ENCODE data around the gene AP3M1.

Gene AP3M1

GRCh38 chr10:74107391-74107790 is 43.2 kb downstream of the AP3M1 start:
- Histone ChIP-seq H3K9ac (ENCODE audit: low read depth, low read length) (no peak overlapping the region), H3K36me3 (ENCODE audit: insufficient read depth, low read depth, low read length) (peaks cover 99% of the 10 kb centered on the region), H3K4me1 (ENCODE audit: insufficient read depth, low read length) (no peaks in the 10 kb centered on the region), H3K27me3 (ENCODE audit: insufficient read depth, low read length) (no peaks in the 10 kb centered on the region), H3K27ac (ENCODE audit: low read length) (no peak overlapping the region), H3K9me3 (ENCODE audit: insufficient read depth, low read depth, low read length) (no peaks in the 10 kb centered on the region), H3K4me3 (ENCODE audit: low read length) (no peak overlapping the region)

GRCh38 chr10:74104996-74105395 is 45.6 kb downstream of the AP3M1 start:
- Histone ChIP-seq H3K36me3 (ENCODE audit: insufficient read depth, low read depth, low read length) (peaks cover 97% of the 10 kb centered on the region), H3K9me3 (ENCODE audit: insufficient read depth, low read depth, low read length) (no peaks in the 10 kb centered on the region), H3K27ac (ENCODE audit: low read length) (no peak overlapping the region), H3K27me3 (ENCODE audit: insufficient read depth, low read length) (no peaks in the 10 kb centered on the region), H3K9ac (ENCODE audit: low read depth, low read length) (no peak overlapping the region), H3K4me3 (ENCODE audit: low read length) (no peak overlapping the region), H3K4me1 (ENCODE audit: insufficient read depth, low read length) (no peaks in the 10 kb centered on the region)

GRCh38 chr10:74104480-74104879 is 46.1 kb downstream of the AP3M1 start:
- Histone ChIP-seq H3K27ac (ENCODE audit: low read length) (no peak overlapping the region), H3K36me3 (ENCODE audit: insufficient read depth, low read depth, low read length) (peaks cover 97% of the 10 kb centered on the region), H3K4me3 (ENCODE audit: low read length) (no peak overlapping the region), H3K4me1 (ENCODE audit: insufficient read depth, low read length) (no peaks in the 10 kb centered on the region), H3K27me3 (ENCODE audit: insufficient read depth, low read length) (no peaks in the 10 kb centered on the region), H3K9me3 (ENCODE audit: insufficient read depth, low read depth, low read length) (no peaks in the 10 kb centered on the region), H3K9ac (ENCODE audit: low read depth, low read length) (no peak overlapping the region)

GRCh38 chr10:74103560-74104258 is 46.9 kb downstream of the AP3M1 start:
- peaks cover 97% of the 10 kb centered on the region for H3K36me3 ChIP-seq (ENCODE audit: insufficient read depth, low read depth, low read length)
- no peaks in the 10 kb centered on the region for H3K4me1 ChIP-seq (ENCODE audit: insufficient read depth, low read length)
- H3K4me3 ChIP-seq (ENCODE audit: low read length) = no peak overlapping the region
- H3K9ac ChIP-seq (ENCODE audit: low read depth, low read length) = no peak overlapping the region
- H3K27ac ChIP-seq (ENCODE audit: low read length) = no peak overlapping the region
- H3K9me3 ChIP-seq (ENCODE audit: insufficient read depth, low read depth, low read length) = no peaks in the 10 kb centered on the region
- no peaks in the 10 kb centered on the region for H3K27me3 ChIP-seq (ENCODE audit: insufficient read depth, low read length)

GRCh38 chr10:74099836-74100235 is 50.8 kb downstream of the AP3M1 start:
- H3K9ac ChIP-seq (ENCODE audit: low read depth, low read length) = no peak overlapping the region
- no peak overlapping the region for H3K4me3 ChIP-seq (ENCODE audit: low read length)
- no peak overlapping the region for H3K27ac ChIP-seq (ENCODE audit: low read length)
- H3K36me3 ChIP-seq (ENCODE audit: insufficient read depth, low read depth, low read length) = peaks cover 97% of the 10 kb centered on the region
- H3K9me3 ChIP-seq (ENCODE audit: insufficient read depth, low read depth, low read length) = no peaks in the 10 kb centered on the region
- no peaks in the 10 kb centered on the region for H3K27me3 ChIP-seq (ENCODE audit: insufficient read depth, low read length)
- H3K4me1 ChIP-seq (ENCODE audit: insufficient read depth, low read length) = no peaks in the 10 kb centered on the region

GRCh38 chr10:74099420-74099819 is 51.2 kb downstream of the AP3M1 start:
- Histone ChIP-seq H3K9ac (ENCODE audit: low read depth, low read length) (no peak overlapping the region), H3K36me3 (ENCODE audit: insufficient read depth, low read depth, low read length) (peaks cover 97% of the 10 kb centered on the region), H3K27ac (ENCODE audit: low read length) (no peak overlapping the region), H3K4me1 (ENCODE audit: insufficient read depth, low read length) (no peaks in the 10 kb centered on the region), H3K4me3 (ENCODE audit: low read length) (no peak overlapping the region), H3K9me3 (ENCODE audit: insufficient read depth, low read depth, low read length) (no peaks in the 10 kb centered on the region), H3K27me3 (ENCODE audit: insufficient read depth, low read length) (no peaks in the 10 kb centered on the region)

- Histone ChIP-seq H3K27me3 (ENCODE audit: insufficient read depth, low read length) (no peaks in the 10 kb centered on the region), H3K27ac (ENCODE audit: low read length) (no peak overlapping the region), H3K4me3 (ENCODE audit: low read length) (no peak overlapping the region), H3K9me3 (ENCODE audit: insufficient read depth, low read depth, low read length) (no peaks in the 10 kb centered on the region), H3K9ac (ENCODE audit: low read depth, low read length) (no peak overlapping the region), H3K36me3 (ENCODE audit: insufficient read depth, low read depth, low read length) (peaks cover 97% of the 10 kb centered on the region), H3K4me1 (ENCODE audit: insufficient read depth, low read length) (no peaks in the 10 kb centered on the region)
Observed at GRCh38 chr10:74097776-74098175, 52.9 kb downstream of the AP3M1 start.

GRCh38 chr10:74096777-74097176 is 53.9 kb downstream of the AP3M1 start:
- Histone ChIP-seq H3K27ac (ENCODE audit: low read length) (no peak overlapping the region), H3K9ac (ENCODE audit: low read depth, low read length) (no peak overlapping the region), H3K27me3 (ENCODE audit: insufficient read depth, low read length) (no peaks in the 10 kb centered on the region), H3K9me3 (ENCODE audit: insufficient read depth, low read depth, low read length) (no peaks in the 10 kb centered on the region), H3K4me1 (ENCODE audit: insufficient read depth, low read length) (no peaks in the 10 kb centered on the region), H3K36me3 (ENCODE audit: insufficient read depth, low read depth, low read length) (peaks cover 96% of the 10 kb centered on the region), H3K4me3 (ENCODE audit: low read length) (no peak overlapping the region)

GRCh38 chr10:74094231-74094630 is 56.4 kb downstream of the AP3M1 start:
- Histone ChIP-seq H3K27me3 (ENCODE audit: insufficient read depth, low read length) (no peaks in the 10 kb centered on the region), H3K36me3 (ENCODE audit: insufficient read depth, low read depth, low read length) (peaks cover 96% of the 10 kb centered on the region), H3K9ac (ENCODE audit: low read depth, low read length) (no peak overlapping the region), H3K4me1 (ENCODE audit: insufficient read depth, low read length) (no peaks in the 10 kb centered on the region), H3K27ac (ENCODE audit: low read length) (no peak overlapping the region), H3K9me3 (ENCODE audit: insufficient read depth, low read depth, low read length) (no peaks in the 10 kb centered on the region), H3K4me3 (ENCODE audit: low read length) (no peak overlapping the region)

- H3K9ac ChIP-seq (ENCODE audit: low read depth, low read length) = no peak overlapping the region
- no peaks in the 10 kb centered on the region for H3K4me1 ChIP-seq (ENCODE audit: insufficient read depth, low read length)
- H3K36me3 ChIP-seq (ENCODE audit: insufficient read depth, low read depth, low read length) = peaks cover 96% of the 10 kb centered on the region
- H3K27ac ChIP-seq (ENCODE audit: low read length) = no peak overlapping the region
- H3K9me3 ChIP-seq (ENCODE audit: insufficient read depth, low read depth, low read length) = no peaks in the 10 kb centered on the region
- no peaks in the 10 kb centered on the region for H3K27me3 ChIP-seq (ENCODE audit: insufficient read depth, low read length)
- no peak overlapping the region for H3K4me3 ChIP-seq (ENCODE audit: low read length)
Observed at GRCh38 chr10:74093530-74094164, 57.0 kb downstream of the AP3M1 start.

- no peak overlapping the region for H3K9ac ChIP-seq (ENCODE audit: low read depth, low read length)
- H3K9me3 ChIP-seq (ENCODE audit: insufficient read depth, low read depth, low read length) = no peaks in the 10 kb centered on the region
- H3K4me1 ChIP-seq (ENCODE audit: insufficient read depth, low read length) = no peaks in the 10 kb centered on the region
- no peak overlapping the region for H3K4me3 ChIP-seq (ENCODE audit: low read length)
- H3K36me3 ChIP-seq (ENCODE audit: insufficient read depth, low read depth, low read length) = peaks cover 94% of the 10 kb centered on the region
- H3K27ac ChIP-seq (ENCODE audit: low read length) = no peak overlapping the region
- no peaks in the 10 kb centered on the region for H3K27me3 ChIP-seq (ENCODE audit: insufficient read depth, low read length)
Observed at GRCh38 chr10:74092372-74092771, 58.3 kb downstream of the AP3M1 start.

GRCh38 chr10:74088722-74089121 is 61.9 kb downstream of the AP3M1 start:
- H3K4me1 ChIP-seq (ENCODE audit: insufficient read depth, low read length) = no peaks in the 10 kb centered on the region
- H3K36me3 ChIP-seq (ENCODE audit: insufficient read depth, low read depth, low read length) = peaks cover 81% of the 10 kb centered on the region
- H3K27ac ChIP-seq (ENCODE audit: low read length) = no peak overlapping the region
- H3K9me3 ChIP-seq (ENCODE audit: insufficient read depth, low read depth, low read length) = no peaks in the 10 kb centered on the region
- no peaks in the 10 kb centered on the region for H3K27me3 ChIP-seq (ENCODE audit: insufficient read depth, low read length)
- H3K9ac ChIP-seq (ENCODE audit: low read depth, low read length) = no peak overlapping the region
- H3K4me3 ChIP-seq (ENCODE audit: low read length) = no peak overlapping the region

Data from iPS-20b (cell line).